GM12873 (cell line): ENCODE data around the gene SAMD5.

Source experiments
- CTCF ChIP-seq: IDR thresholded peaks from 2 replicates; pipeline ENCODE4 v1.5.1; 2012; ENCODE audit warnings: low read depth, mild to moderate bottlenecking, moderate library complexity, low read length, control low read depth; ENCODE audit not compliant: insufficient read depth; ENCODE audit errors: missing control alignments

Gene SAMD5

GRCh38 chr6:147508042-147508865 lies at the start of gene SAMD5:
Gene SAMD5, plus strand, starts transcription at chr6:147508690. Its CDS starts 239 bp downstream, at chr6:147508929.
- no peak for TF ChIP-seq CTCF

- no peak for TF ChIP-seq CTCF
These were observed 48.7 kb upstream of the SAMD5 start for GRCh38 chr6:147459780-147460179.

GRCh38 chr6:147463651-147464050 lies 44.8 kb upstream of the SAMD5 start:
- TF ChIP-seq CTCF: no peak

GRCh38 chr6:147467428-147467827 lies 41.1 kb upstream of the SAMD5 start:
- no peak for TF ChIP-seq CTCF

- TF ChIP-seq CTCF: no peak
These were observed 40.6 kb upstream of the SAMD5 start for GRCh38 chr6:147467886-147468285.

- TF ChIP-seq CTCF: no peak
These were observed 39.9 kb upstream of the SAMD5 start for GRCh38 chr6:147468634-147469033.

GRCh38 chr6:147479857-147480256 lies 28.6 kb upstream of the SAMD5 start:
- TF ChIP-seq CTCF: no peak
